HG03196 (cell line): ENCODE data around the gene ZNRF2.
"Not testable (repeated sequence)": the region's sequence is repeated elsewhere in the genome, so short reads cannot be mapped to it uniquely, and the experiment has no call there.

ENCODE experiments used
- ATAC-seq: cut with Tn5 transposase; IDR thresholded peaks from one replicate; pipeline ENCODE4 v1.9.1; 2021; ENCODE audit not compliant: unreplicated experiment

ZNRF2 gene

GRCh38 chr7:30353532-30353931 lies 69.1 kb downstream of the ZNRF2 start:
- no peak for ATAC-seq

- ATAC-seq, result no peak
Observed at GRCh38 chr7:30353932-30354607, 69.7 kb downstream of the ZNRF2 start.

- no peak for ATAC-seq
Observed at GRCh38 chr7:30354791-30355190, 70.4 kb downstream of the ZNRF2 start.

- no peak for ATAC-seq
Observed at GRCh38 chr7:30359957-30360356, 75.6 kb downstream of the ZNRF2 start.

- no peak for ATAC-seq
Observed at GRCh38 chr7:30363778-30364563, 79.6 kb downstream of the ZNRF2 start.

- ATAC-seq, result no peak
Observed at GRCh38 chr7:30364773-30365172, 80.4 kb downstream of the ZNRF2 start.

GRCh38 chr7:30365621-30366020 lies 81.2 kb downstream of the ZNRF2 start:
- ATAC-seq, result no peak

GRCh38 chr7:30366606-30367005 lies 82.2 kb downstream of the ZNRF2 start:
- no peak for ATAC-seq

- ATAC-seq, result no peak
Observed at GRCh38 chr7:30367561-30367960, 83.2 kb downstream of the ZNRF2 start.

GRCh38 chr7:30369879-30370278 lies 85.5 kb downstream of the ZNRF2 start:
- no peak for ATAC-seq

- ATAC-seq, result no peak
Observed at GRCh38 chr7:30371321-30371720, 86.9 kb downstream of the ZNRF2 start.

- no peak for ATAC-seq
Observed at GRCh38 chr7:30378275-30378674, 93.9 kb downstream of the ZNRF2 start.

- ATAC-seq, result no peak
Observed at GRCh38 chr7:30379131-30379530, 94.7 kb downstream of the ZNRF2 start.

- no peak for ATAC-seq
Observed at GRCh38 chr7:30379741-30380140, 95.3 kb downstream of the ZNRF2 start.

- ATAC-seq, result no peak
Observed at GRCh38 chr7:30380294-30380693, 95.9 kb downstream of the ZNRF2 start.

GRCh38 chr7:30380824-30381223 lies 96.4 kb downstream of the ZNRF2 start:
- ATAC-seq, result not testable (repeated sequence)

GRCh38 chr7:30382607-30383006 lies 98.2 kb downstream of the ZNRF2 start:
- no peak for ATAC-seq

- no peak for ATAC-seq
Observed at GRCh38 chr7:30389791-30390190, 105.4 kb downstream of the ZNRF2 start.

GRCh38 chr7:30390736-30391636 lies 106.6 kb downstream of the ZNRF2 start:
- ATAC-seq, result no peak

GRCh38 chr7:30391806-30392205 lies 107.4 kb downstream of the ZNRF2 start:
- no peak for ATAC-seq

- ATAC-seq, result no peak
Observed at GRCh38 chr7:30395676-30396075, 111.3 kb downstream of the ZNRF2 start.

GRCh38 chr7:30396389-30396788 lies 112.0 kb downstream of the ZNRF2 start:
- ATAC-seq, result no peak
